SIG-M5 treated with dmso at 0.1 percent for 504 hours (cell line): ENCODE data around the gene ZBED4.
"Not testable (repeated sequence)": the region's sequence is repeated elsewhere in the genome, so short reads cannot be mapped to it uniquely, and the experiment has no call there.

Experiments used
- DNase-seq: peaks from one replicate; lab custom pipeline; 2025; ENCODE audit not compliant: unreplicated experiment; lab: John Stamatoyannopoulos, UW

Gene ZBED4

GRCh38 chr22:49852898-49853894, at the start of gene ZBED4:
TSS of gene ZBED4 (plus strand) at chr22:49853844. CDS start at chr22:49883663, 29,819 bp downstream.
- DNase-seq = peak; percentile 83

GRCh38 chr22:49807129-49807528, 46.5 kb upstream of the ZBED4 start:
- DNase-seq = no peak

GRCh38 chr22:49807780-49808708, 45.6 kb upstream of the ZBED4 start:
- no peak for DNase-seq

GRCh38 chr22:49810363-49811019, 43.2 kb upstream of the ZBED4 start:
- DNase-seq = no peak

- no peak for DNase-seq
These were observed 42.4 kb upstream of the ZBED4 start for GRCh38 chr22:49811020-49811791.

- no peak for DNase-seq
These were observed 40.8 kb upstream of the ZBED4 start for GRCh38 chr22:49812838-49813237.

- no peak for DNase-seq
These were observed 39.4 kb upstream of the ZBED4 start for GRCh38 chr22:49814164-49814686.

- DNase-seq = no peak
These were observed 38.8 kb upstream of the ZBED4 start for GRCh38 chr22:49814856-49815255.

- no peak for DNase-seq
These were observed 38.0 kb upstream of the ZBED4 start for GRCh38 chr22:49815641-49816091.

GRCh38 chr22:49817359-49817758, 36.3 kb upstream of the ZBED4 start:
- DNase-seq = no peak

- no peak for DNase-seq
These were observed 32.7 kb upstream of the ZBED4 start for GRCh38 chr22:49820984-49821383.

GRCh38 chr22:49821741-49822140, 31.9 kb upstream of the ZBED4 start:
- not testable (repeated sequence) for DNase-seq

- no peak for DNase-seq
These were observed 30.2 kb upstream of the ZBED4 start for GRCh38 chr22:49823289-49824045.

- no peak for DNase-seq
These were observed 29.3 kb upstream of the ZBED4 start for GRCh38 chr22:49824185-49824925.

- DNase-seq = no peak
These were observed 28.7 kb upstream of the ZBED4 start for GRCh38 chr22:49824936-49825335.

- DNase-seq = no peak
These were observed 28.2 kb upstream of the ZBED4 start for GRCh38 chr22:49825436-49825835.

- DNase-seq = no peak
These were observed 27.6 kb upstream of the ZBED4 start for GRCh38 chr22:49825944-49826602.
